ENCODE data around the gene DNAJC3.
"Not testable (repeated sequence)": the region's sequence is repeated elsewhere in the genome, so short reads cannot be mapped to it uniquely, and the experiment has no call there.

Gene DNAJC3

DNA sequence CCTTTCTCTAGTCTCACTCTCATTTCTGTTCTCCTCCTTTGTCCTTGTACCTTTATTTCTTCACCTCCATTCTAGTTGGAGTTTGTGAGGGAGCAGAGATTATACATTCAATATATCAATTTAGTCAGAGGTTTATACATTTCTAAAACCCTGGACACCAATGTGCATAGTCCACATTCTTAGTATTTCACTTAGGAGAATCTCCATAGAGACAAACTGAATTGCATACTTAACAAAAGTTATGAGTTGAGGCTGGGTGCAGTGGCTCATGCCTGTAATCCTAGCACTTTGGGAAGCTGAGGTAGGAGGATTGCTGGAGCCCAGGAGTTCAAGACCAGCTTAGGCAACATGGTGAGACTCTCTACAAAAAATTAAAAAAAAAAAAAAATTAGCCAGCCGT lies 45.3 kb downstream of the DNAJC3 start:
- H3K4me3 ChIP-seq = no peak overlapping the region
- H3K4me2 ChIP-seq = no peak overlapping the region
- H3K9ac ChIP-seq = no peak overlapping the region
- H3K36me3 ChIP-seq = peaks cover 56 to 81% (median 66%) of the 10 kb centered on the region in 11 experiments
- H3K4me1 ChIP-seq = no peaks in the 10 kb centered on the region
- H3K27ac ChIP-seq = no peak overlapping the region
- no peak for TF ChIP-seq Cebpa-rat (IDR thresholded peaks at IDR 0.05)
- H3K9me3 ChIP-seq (replicated peaks in 1 of 11) = peaks cover 0 to 17% (median 10%) of the 10 kb centered on the region in 11 experiments; a peak in 17 of 22 replicates
- H3K27me3 ChIP-seq = no peaks in the 10 kb centered on the region
- peaks cover 0 to 76% (median 23%) of the 10 kb centered on the region in 11 experiments; a peak in 9 of 22 replicates for H4K20me1 ChIP-seq

DNA sequence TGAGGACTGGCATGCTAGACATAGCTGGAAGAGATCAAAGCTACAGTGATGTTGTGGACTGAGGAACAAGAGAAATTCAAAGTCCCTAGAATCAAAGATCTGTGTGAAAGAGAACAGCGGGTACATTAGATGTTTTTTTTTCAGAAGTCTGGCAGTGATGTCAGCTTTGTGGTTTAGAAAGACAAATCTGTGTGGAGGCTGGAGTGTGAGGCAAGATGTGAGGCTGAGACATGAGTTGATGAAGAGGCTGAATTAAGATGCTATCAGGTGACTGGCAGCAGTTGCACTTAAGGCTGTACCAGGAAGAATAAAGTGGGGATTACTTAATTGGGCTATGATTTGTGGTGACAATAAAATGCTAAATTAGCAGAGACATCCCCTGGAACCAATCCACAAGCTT lies 46.5 kb downstream of the DNAJC3 start:
- no peak overlapping the region for H3K27ac ChIP-seq
- H3K9ac ChIP-seq = no peak overlapping the region
- no peak for TF ChIP-seq Cebpa-rat (IDR thresholded peaks at IDR 0.05)
- peaks cover 0 to 81% (median 23%) of the 10 kb centered on the region in 11 experiments; a peak in 9 of 22 replicates for H4K20me1 ChIP-seq
- H3K27me3 ChIP-seq = no peaks in the 10 kb centered on the region
- H3K36me3 ChIP-seq = peaks cover 51 to 82% (median 63%) of the 10 kb centered on the region in 11 experiments
- H3K4me2 ChIP-seq = no peak overlapping the region
- H3K4me1 ChIP-seq = no peaks in the 10 kb centered on the region
- H3K4me3 ChIP-seq = no peak overlapping the region
- H3K9me3 ChIP-seq (replicated peaks in 1 of 11) = peaks cover 0 to 12% (median 4%) of the 10 kb centered on the region in 11 experiments; a peak in 10 of 22 replicates

DNA sequence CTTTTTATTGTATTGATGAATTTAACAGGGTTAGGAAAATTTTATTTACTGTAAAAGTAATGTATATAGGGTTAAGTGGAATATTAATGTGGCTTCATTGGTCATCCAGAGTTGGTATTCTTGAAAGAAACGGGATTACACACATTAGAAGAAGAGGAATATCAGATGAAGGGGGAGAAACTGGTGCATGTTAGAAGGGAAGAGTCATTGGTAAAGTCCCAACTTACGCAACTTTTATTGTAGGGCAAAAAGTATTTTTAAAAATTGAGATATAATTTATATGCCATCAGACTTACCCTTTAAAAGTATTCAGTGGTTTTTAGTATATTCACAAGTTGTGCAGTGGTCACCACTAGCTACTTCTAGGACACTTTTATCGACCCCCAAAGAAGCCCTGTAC lies 47.3 kb downstream of the DNAJC3 start:
- H3K4me3 ChIP-seq = no peak overlapping the region
- no peak for TF ChIP-seq Cebpa-rat (IDR thresholded peaks at IDR 0.05)
- no peaks in the 10 kb centered on the region for H3K27me3 ChIP-seq
- peaks cover 0 to 75% (median 18%) of the 10 kb centered on the region in 11 experiments; a peak in 9 of 22 replicates for H4K20me1 ChIP-seq
- no peak overlapping the region for H3K4me2 ChIP-seq
- peaks cover 0 to 16% (median under 1%) of the 10 kb centered on the region in 11 experiments; a peak in 8 of 22 replicates for H3K9me3 ChIP-seq (replicated peaks in 1 of 11)
- no peak overlapping the region for H3K27ac ChIP-seq
- H3K36me3 ChIP-seq = peaks cover 43 to 78% (median 59%) of the 10 kb centered on the region in 11 experiments
- peaks cover 0 to under 1% (median 0%) of the 10 kb centered on the region in 10 experiments; a peak in 1 of 20 replicates for H3K4me1 ChIP-seq
- H3K9ac ChIP-seq = no peak overlapping the region

DNA sequence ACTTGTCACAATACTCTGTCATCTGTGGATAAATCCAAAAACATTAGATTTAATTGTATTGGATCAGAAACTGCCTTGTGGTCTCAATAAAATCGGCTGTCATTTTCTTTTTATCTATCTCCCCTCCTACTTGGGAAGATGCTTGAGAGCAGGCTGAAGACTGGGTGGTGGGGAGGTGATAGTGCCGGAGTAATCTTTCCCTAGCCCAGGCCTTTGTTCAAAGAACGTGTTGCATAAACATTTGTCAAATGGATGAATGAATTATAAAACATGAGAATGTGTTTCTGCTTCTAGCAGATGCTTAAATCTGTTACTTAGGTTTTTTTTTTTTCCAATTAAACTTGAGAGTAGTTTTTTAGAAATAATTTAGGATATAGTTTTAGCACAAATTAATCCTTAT lies 49.9 kb downstream of the DNAJC3 start:
- H3K27me3 ChIP-seq = no peaks in the 10 kb centered on the region
- H3K9ac ChIP-seq = no peak overlapping the region

DNA sequence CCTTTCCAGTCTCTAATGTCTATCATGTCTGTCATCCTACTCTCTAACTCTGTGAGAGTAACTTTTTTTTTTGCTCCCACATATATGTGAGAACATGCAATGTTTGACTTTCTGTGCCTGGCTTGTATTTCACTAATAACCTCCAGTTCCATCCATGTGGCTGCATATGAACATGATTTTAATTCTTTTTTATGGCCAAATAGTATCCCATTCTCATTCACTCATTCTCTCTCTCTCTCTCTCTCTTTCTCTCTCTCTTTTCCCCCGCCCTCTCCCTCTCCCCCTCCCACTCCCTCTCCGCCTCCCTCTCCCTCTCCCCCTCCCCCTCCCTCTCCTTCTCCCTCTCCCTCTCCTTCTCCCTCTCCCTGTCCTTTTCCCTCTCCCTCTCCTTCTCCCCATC lies 52.0 kb downstream of the DNAJC3 start:
- Histone ChIP-seq H3K4me3 (no peak overlapping the region), H3K9ac (no peak overlapping the region), H3K27me3 (no peaks in the 10 kb centered on the region), H3K27ac (no peak overlapping the region), H3K4me1 (peaks cover 0 to 8% (median 0%) of the 10 kb centered on the region in 10 experiments; a peak in 2 of 20 replicates), H4K20me1 (peaks cover 0 to 58% (median 6%) of the 10 kb centered on the region in 11 experiments; a peak in 9 of 22 replicates), H3K36me3 (peaks cover 52 to 89% (median 77%) of the 10 kb centered on the region in 11 experiments), H3K4me2 (no peak overlapping the region), H3K9me3 (replicated peaks in 1 of 11) (peaks cover 39 to 60% (median 46%) of the 10 kb centered on the region in 11 experiments)
- TF ChIP-seq Cebpa-rat (IDR thresholded peaks at IDR 0.05) = no peak

More for the DNA sequence above, 49.9 kb downstream of the DNAJC3 start:
- H3K27ac ChIP-seq = no peak overlapping the region
- H3K9me3 ChIP-seq (replicated peaks in 1 of 11) = peaks cover 18 to 39% (median 25%) of the 10 kb centered on the region in 11 experiments
- H3K4me1 ChIP-seq = peaks cover 0 to 8% (median 0%) of the 10 kb centered on the region in 10 experiments; a peak in 2 of 20 replicates
- H4K20me1 ChIP-seq = peaks cover 0 to 73% (median 16%) of the 10 kb centered on the region in 11 experiments; a peak in 9 of 22 replicates
- H3K36me3 ChIP-seq = peaks cover 55 to 89% (median 73%) of the 10 kb centered on the region in 11 experiments
- no peak overlapping the region for H3K4me3 ChIP-seq
- no peak for TF ChIP-seq Cebpa-rat (IDR thresholded peaks at IDR 0.05)
- H3K4me2 ChIP-seq = no peak overlapping the region

DNA sequence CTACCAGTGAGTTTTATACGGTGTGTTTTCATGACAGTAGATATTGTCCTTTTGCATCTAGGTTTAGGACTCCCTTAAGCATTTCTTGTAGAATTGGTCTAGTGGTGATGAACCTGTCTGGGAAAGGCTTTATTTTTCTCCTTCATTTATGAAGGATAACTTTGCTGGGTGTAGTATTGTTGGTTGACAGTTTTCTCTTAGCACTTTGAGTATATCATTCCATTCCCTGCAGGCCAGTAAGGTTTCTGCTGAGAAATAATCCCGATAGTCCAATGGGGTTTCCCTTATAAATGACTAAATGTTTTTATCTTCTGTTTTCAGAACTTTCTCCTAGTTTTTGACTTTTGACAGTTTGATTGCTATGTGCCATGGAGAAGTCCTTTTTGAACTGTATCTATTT lies 57.2 kb downstream of the DNAJC3 start:
- Histone ChIP-seq H3K4me1 (peaks cover 0 to 8% (median 0%) of the 10 kb centered on the region in 10 experiments; a peak in 2 of 20 replicates), H3K27me3 (no peaks in the 10 kb centered on the region), H3K4me3 (peak overlapping the region in 1 of 10 experiments; percentile 7; a peak in 1 of 20 replicates), H4K20me1 (peaks cover 0 to 29% (median 6%) of the 10 kb centered on the region in 11 experiments; a peak in 9 of 22 replicates), H3K27ac (no peak overlapping the region), H3K9me3 (replicated peaks in 1 of 11) (peaks cover 46 to 56% (median 51%) of the 10 kb centered on the region in 11 experiments), H3K4me2 (no peak overlapping the region), H3K36me3 (peaks cover 43 to 53% (median 50%) of the 10 kb centered on the region in 11 experiments), H3K9ac (no peak overlapping the region)
- no peak for TF ChIP-seq Cebpa-rat (IDR thresholded peaks at IDR 0.05)

DNA sequence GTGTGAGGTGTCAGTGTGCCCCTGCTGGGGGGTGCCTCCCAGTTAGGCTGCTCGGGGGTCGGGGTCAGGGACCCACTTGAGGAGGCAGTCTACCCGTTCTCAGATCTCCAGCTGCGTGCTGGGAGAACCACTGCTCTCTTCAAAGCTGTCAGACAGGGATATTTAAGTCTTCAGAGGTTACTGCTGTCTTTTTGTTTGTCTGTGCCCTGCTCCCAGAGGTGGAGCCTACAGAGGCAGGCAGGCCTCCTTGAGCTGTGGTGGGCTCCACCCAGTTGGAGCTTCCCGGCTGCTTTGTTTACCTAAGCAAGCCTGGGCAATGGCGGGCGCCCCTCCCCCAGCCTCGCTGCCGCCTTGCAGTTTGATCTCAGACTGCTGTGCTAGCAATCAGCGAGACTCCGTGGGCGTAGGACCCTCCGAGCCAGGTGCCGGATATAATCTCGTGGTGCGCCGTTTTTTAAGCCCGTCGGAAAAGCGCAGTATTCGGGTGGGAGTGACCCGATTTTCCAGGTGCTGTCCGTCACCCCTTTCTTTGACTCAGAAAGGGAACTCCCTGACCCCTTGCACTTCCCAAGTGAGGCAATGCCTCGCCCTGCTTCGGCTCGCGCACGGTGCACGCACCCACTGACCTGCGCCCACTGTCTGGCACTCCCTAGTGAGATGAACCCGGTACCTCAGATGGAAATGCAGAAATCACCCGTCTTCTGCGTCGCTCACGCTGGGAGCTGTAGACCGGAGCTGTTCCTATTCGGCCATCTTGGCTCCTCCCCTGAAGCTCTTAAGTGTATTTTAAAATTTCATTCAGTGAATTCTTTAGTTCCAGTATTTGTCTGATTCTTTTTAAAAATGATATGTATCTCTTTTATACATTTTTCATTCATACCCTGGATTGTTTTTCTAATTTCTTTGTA lies 63.4 kb downstream of the DNAJC3 start:
- not testable (repeated sequence) for H3K9ac ChIP-seq; H3K4me2 ChIP-seq; H3K27ac ChIP-seq; H3K4me3 ChIP-seq; H3K9me3 ChIP-seq (replicated peaks in 1 of 11); H3K27me3 ChIP-seq
- peaks cover 20 to 47% (median 32%) of the 10 kb centered on the region in 11 experiments; a peak in 20 of 22 replicates for H4K20me1 ChIP-seq
- H3K4me1 ChIP-seq = peaks cover 0 to 14% (median 10%) of the 10 kb centered on the region in 10 experiments; a peak in 10 of 20 replicates
- peaks cover 0 to 27% (median 18%) of the 10 kb centered on the region in 11 experiments; a peak in 15 of 22 replicates for H3K36me3 ChIP-seq

DNA sequence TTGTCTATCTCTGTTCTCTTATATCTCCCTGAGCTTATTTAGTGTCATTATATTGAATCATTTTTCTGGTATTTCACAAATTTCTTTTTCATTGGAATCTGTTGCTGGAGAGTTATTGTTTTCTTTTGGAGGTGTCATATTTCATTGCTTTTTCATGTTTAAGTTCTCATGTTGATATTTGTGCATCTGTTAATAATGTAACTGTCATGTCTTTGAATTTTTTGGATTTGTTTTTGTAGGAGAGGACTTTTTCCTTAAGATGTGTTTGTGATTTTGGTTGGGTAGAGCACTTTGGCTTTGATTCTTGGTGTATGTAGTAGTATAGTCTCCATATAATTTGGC lies 64.0 kb downstream of the DNAJC3 start:
- no peak for TF ChIP-seq Cebpa-rat (IDR thresholded peaks at IDR 0.05)
- Histone ChIP-seq H3K9me3 (replicated peaks in 1 of 11) (peaks cover 0 to 9% (median 4%) of the 10 kb centered on the region in 11 experiments; a peak in 3 of 22 replicates), H4K20me1 (peaks cover 26 to 54% (median 39%) of the 10 kb centered on the region in 11 experiments; a peak in 20 of 22 replicates), H3K4me2 (no peak overlapping the region), H3K27ac (no peak overlapping the region), H3K4me3 (no peak overlapping the region), H3K9ac (no peak overlapping the region), H3K27me3 (no peaks in the 10 kb centered on the region), H3K4me1 (peaks cover 0 to 14% (median 10%) of the 10 kb centered on the region in 10 experiments; a peak in 10 of 20 replicates), H3K36me3 (peaks cover 0 to 34% (median 24%) of the 10 kb centered on the region in 11 experiments; a peak in 16 of 22 replicates)

Measured in BLaER1 treated with 17β-estradiol and CSF1 and Interleukin-3, amounts not matched to agents 10 nM and 100 nM (cell line).